ENCODE data around the gene PGLYRP2. TPM values are rescaled to one million over a fixed set of nuclear protein-coding genes. Genes with fewer than 3 reads are reported as not detected.
A peak's percentile ranks its signal among the peaks of the same experiment; 100 is the strongest.

Gene PGLYRP2
- total RNA-seq, 2 experiments from 2014 or later = 0.07 TPM

- no peaks in the 10 kb centered on the region for H3K9me3 Mint-ChIP-seq
- no peak overlapping the region for H3K27ac Mint-ChIP-seq
- CTCF ChIA-PET = no interaction called here
- intact Hi-C loops (cut with micrococcal nuclease) = no loop called here
- DNase-seq = no peak
- H3K36me3 Mint-ChIP-seq (ENCODE audit: low read depth) = no peaks in the 10 kb centered on the region
- peaks cover 2% of the 10 kb centered on the region for H3K4me1 Mint-ChIP-seq (ENCODE audit: low read depth)
- H3K27me3 Mint-ChIP-seq (ENCODE audit: low read depth) = no peaks in the 10 kb centered on the region
- H3K4me3 Mint-ChIP-seq = no peak overlapping the region
Observed at GRCh38 chr19:15439078-15439799, 40.1 kb downstream of the PGLYRP2 start.

GRCh38 chr19:15438577-15438976 is 40.7 kb downstream of the PGLYRP2 start:
- intact Hi-C loops (cut with micrococcal nuclease) = no loop called here
- no peak overlapping the region for H3K27ac Mint-ChIP-seq
- H3K4me1 Mint-ChIP-seq (ENCODE audit: low read depth) = peaks cover 4% of the 10 kb centered on the region
- no peaks in the 10 kb centered on the region for H3K36me3 Mint-ChIP-seq (ENCODE audit: low read depth)
- H3K9me3 Mint-ChIP-seq = no peaks in the 10 kb centered on the region
- H3K4me3 Mint-ChIP-seq = no peak overlapping the region
- CTCF ChIA-PET = no interaction called here
- no peaks in the 10 kb centered on the region for H3K27me3 Mint-ChIP-seq (ENCODE audit: low read depth)
- no peak for DNase-seq

- H3K36me3 Mint-ChIP-seq (ENCODE audit: low read depth) = no peaks in the 10 kb centered on the region
- peaks cover 9% of the 10 kb centered on the region for H3K4me1 Mint-ChIP-seq (ENCODE audit: low read depth)
- no peak overlapping the region for H3K27ac Mint-ChIP-seq
- DNase-seq = no peak
- intact Hi-C loops (cut with micrococcal nuclease) = no loop called here
- H3K4me3 Mint-ChIP-seq = no peak overlapping the region
- CTCF ChIA-PET = no interaction called here
- H3K27me3 Mint-ChIP-seq (ENCODE audit: low read depth) = no peaks in the 10 kb centered on the region
- H3K9me3 Mint-ChIP-seq = no peaks in the 10 kb centered on the region
Observed at GRCh38 chr19:15438124-15438496, 41.2 kb downstream of the PGLYRP2 start.

GRCh38 chr19:15437355-15438123 is 41.8 kb downstream of the PGLYRP2 start:
- CTCF ChIA-PET = interaction anchor here (0.6 to 2.9 kb wide), 2 partner anchors 26 to 116 kb away, joined by 4 to 9 read pairs; partner anchors contain the start of gene RASAL3
- Mint-ChIP-seq H3K36me3 (ENCODE audit: low read depth) (no peaks in the 10 kb centered on the region), H3K27me3 (ENCODE audit: low read depth) (no peaks in the 10 kb centered on the region), H3K27ac (no peak overlapping the region), H3K9me3 (no peaks in the 10 kb centered on the region), H3K4me1 (ENCODE audit: low read depth) (peaks cover 11% of the 10 kb centered on the region), H3K4me3 (no peak overlapping the region)
- intact Hi-C loops (cut with micrococcal nuclease) = no loop called here
- no peak for DNase-seq

- no peak for DNase-seq
- no peak overlapping the region for H3K27ac Mint-ChIP-seq
- no peaks in the 10 kb centered on the region for H3K27me3 Mint-ChIP-seq (ENCODE audit: low read depth)
- CTCF ChIA-PET = interaction anchor here (2.9 kb wide), 1 partner anchor 27 kb away, joined by 9 read pairs; the partner anchor contains the start of gene RASAL3
- peaks cover 3% of the 10 kb centered on the region for H3K36me3 Mint-ChIP-seq (ENCODE audit: low read depth)
- H3K4me3 Mint-ChIP-seq = no peak overlapping the region
- no peaks in the 10 kb centered on the region for H3K9me3 Mint-ChIP-seq
- peaks cover 11% of the 10 kb centered on the region for H3K4me1 Mint-ChIP-seq (ENCODE audit: low read depth)
- intact Hi-C loops (cut with micrococcal nuclease) = no loop called here
Observed at GRCh38 chr19:15436826-15437110, 42.5 kb downstream of the PGLYRP2 start.

GRCh38 chr19:15436012-15436825 is 43.1 kb downstream of the PGLYRP2 start:
- Mint-ChIP-seq H3K4me3 (no peak overlapping the region), H3K9me3 (no peaks in the 10 kb centered on the region), H3K36me3 (ENCODE audit: low read depth) (peaks cover 3% of the 10 kb centered on the region), H3K27me3 (ENCODE audit: low read depth) (no peaks in the 10 kb centered on the region), H3K27ac (peak overlapping the region; percentile 16), H3K4me1 (ENCODE audit: low read depth) (peaks cover 16% of the 10 kb centered on the region)
- CTCF ChIA-PET = interaction anchor here (1.5 to 2.9 kb wide), 2 partner anchors 27 to 97 kb away, joined by 3 to 9 read pairs; partner anchors contain the start of gene RASAL3
- no peak for DNase-seq
- intact Hi-C loops (cut with micrococcal nuclease) = no loop called here

- CTCF ChIA-PET = interaction anchor here (0.8 to 1.8 kb wide), 4 partner anchors 14 to 122 kb away, joined by 3 to 11 read pairs (median 6); partner anchors contain the start of genes AKAP8L and RASAL3
- H3K27me3 Mint-ChIP-seq (ENCODE audit: low read depth) = no peaks in the 10 kb centered on the region
- H3K36me3 Mint-ChIP-seq (ENCODE audit: low read depth) = peaks cover 7% of the 10 kb centered on the region
- H3K27ac Mint-ChIP-seq = peak overlapping the region; percentile 90
- H3K4me3 Mint-ChIP-seq = peak overlapping the region; percentile 95
- intact Hi-C loops (cut with micrococcal nuclease) = loop anchor here (5.0 kb wide), 1 partner anchor 124 kb away; no protein-coding TSS in a partner anchor
- no peaks in the 10 kb centered on the region for H3K9me3 Mint-ChIP-seq
- DNase-seq = no peak
- H3K4me1 Mint-ChIP-seq (ENCODE audit: low read depth) = peaks cover 29% of the 10 kb centered on the region
Observed at GRCh38 chr19:15433519-15434069, 45.7 kb downstream of the PGLYRP2 start.

- Mint-ChIP-seq H3K27ac (peak overlapping the region; percentile 90), H3K4me3 (peak overlapping the region; percentile 95), H3K27me3 (ENCODE audit: low read depth) (no peaks in the 10 kb centered on the region), H3K36me3 (ENCODE audit: low read depth) (peaks cover 10% of the 10 kb centered on the region), H3K4me1 (ENCODE audit: low read depth) (peaks cover 29% of the 10 kb centered on the region), H3K9me3 (no peaks in the 10 kb centered on the region)
- CTCF ChIA-PET = interaction anchor here (0.5 to 1.8 kb wide), 5 partner anchors 14 to 1571 kb away, joined by 3 to 11 read pairs (median 4); partner anchors contain the start of genes AKAP8L and RASAL3
- intact Hi-C loops (cut with micrococcal nuclease) = loop anchor here (1.0 to 5.0 kb wide), 5 partner anchors 14 to 124 kb away; partner anchors contain the start of gene AKAP8
- peak; percentile 93 for DNase-seq
Observed at GRCh38 chr19:15432629-15433518, 46.4 kb downstream of the PGLYRP2 start.

GRCh38 chr19:15432018-15432494 is 47.2 kb downstream of the PGLYRP2 start:
- intact Hi-C loops (cut with micrococcal nuclease) = loop anchor here (1.0 to 5.0 kb wide), 5 partner anchors 13 to 125 kb away; partner anchors contain the start of gene AKAP8
- DNase-seq = peak; percentile 42
- Mint-ChIP-seq H3K27ac (peak overlapping the region; percentile 87), H3K9me3 (no peaks in the 10 kb centered on the region), H3K36me3 (ENCODE audit: low read depth) (peaks cover 17% of the 10 kb centered on the region), H3K27me3 (ENCODE audit: low read depth) (no peaks in the 10 kb centered on the region), H3K4me1 (ENCODE audit: low read depth) (peaks cover 30% of the 10 kb centered on the region), H3K4me3 (peak overlapping the region; percentile 97)
- CTCF ChIA-PET = interaction anchor here (1.5 to 3.2 kb wide), 3 partner anchors 13 to 124 kb away, joined by 7 to 11 read pairs (median 9); partner anchors contain the start of gene AKAP8L

- H3K27me3 Mint-ChIP-seq (ENCODE audit: low read depth) = no peaks in the 10 kb centered on the region
- DNase-seq = no peak
- peaks cover 31% of the 10 kb centered on the region for H3K4me1 Mint-ChIP-seq (ENCODE audit: low read depth)
- CTCF ChIA-PET = interaction anchor here (3.2 kb wide), 1 partner anchor 124 kb away, joined by 9 read pairs; no protein-coding TSS in a partner anchor
- peaks cover 21% of the 10 kb centered on the region for H3K36me3 Mint-ChIP-seq (ENCODE audit: low read depth)
- H3K4me3 Mint-ChIP-seq = peak overlapping the region; percentile 97
- no peaks in the 10 kb centered on the region for H3K9me3 Mint-ChIP-seq
- intact Hi-C loops (cut with micrococcal nuclease) = loop anchor here (1.0 to 5.0 kb wide), 5 partner anchors 12 to 126 kb away; partner anchors contain the start of gene AKAP8
- H3K27ac Mint-ChIP-seq = peak overlapping the region; percentile 87
Observed at GRCh38 chr19:15431396-15432017, 47.8 kb downstream of the PGLYRP2 start.

Data from activated naive CD4-positive, alpha-beta T cell treated with anti-CD3 and anti-CD28 coated beads for 36 hours (primary cell).